PFSK-1 (cell line): Measurements from ENCODE around the gene LAMC3.

Source experiments
- FOXP2 ChIP-seq: optimal IDR thresholded peaks from 2 replicates; pipeline ENCODE3; 2011; ENCODE audit warnings: borderline replicate concordance, control low read depth, inconsistent platforms; ENCODE audit not compliant: insufficient read depth; ENCODE audit errors: extremely low read length, extremely low read depth
- POLR2AphosphoS5 ChIP-seq: IDR thresholded peaks from 2 replicates; pipeline ENCODE4 v1.6.1; 2012; ENCODE audit warnings: low read depth, mild to moderate bottlenecking, control low read depth, low read length, moderate library complexity
- TAF1 ChIP-seq: IDR thresholded peaks from 2 replicates; pipeline ENCODE4 v1.6.1; 2012; ENCODE audit warnings: low read length, control low read depth, borderline replicate concordance; ENCODE audit not compliant: insufficient read depth
- TF ChIP-seq, protein P1 (sequence below), 2 experiments: IDR thresholded peaks; 2 replicates each; pipeline versions ENCODE4 v1.6.1 to v1.8.0; 2011 to 2012; ENCODE audit warnings: low read depth in 2 of 2, low read length in 2 of 2, control low read depth in 1 of 2, inconsistent platforms in 1 of 2, mild to moderate bottlenecking in 1 of 2, moderate library complexity in 1 of 2; ENCODE audit not compliant: insufficient read depth in 1 of 2

DNA sequence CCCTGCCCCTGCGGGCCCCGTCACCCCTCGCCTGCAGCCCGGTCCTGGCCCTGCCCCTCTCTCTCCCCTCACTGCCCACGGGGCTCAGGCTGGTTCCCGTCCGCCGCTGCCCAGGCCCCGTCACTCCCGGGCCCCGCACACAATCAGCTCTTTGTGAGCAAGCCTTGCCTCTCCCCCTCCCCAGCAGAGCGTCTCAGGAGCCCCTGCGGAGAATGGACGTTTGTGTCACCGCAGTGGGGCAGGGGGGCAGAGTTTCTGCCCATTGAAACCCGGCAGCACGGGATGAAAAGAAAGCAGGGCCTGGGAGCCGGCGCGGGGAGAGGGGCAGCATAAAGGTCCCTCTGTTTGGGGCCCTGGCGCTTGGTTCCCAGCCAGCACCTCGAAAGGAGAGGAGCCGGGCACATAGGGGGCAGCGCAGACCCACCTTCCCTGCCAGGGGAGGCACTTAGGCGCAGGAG, 102.9 kb downstream of the LAMC3 start:
- no peak for TF ChIP-seq TAF1
- TF ChIP-seq, protein P1, sequence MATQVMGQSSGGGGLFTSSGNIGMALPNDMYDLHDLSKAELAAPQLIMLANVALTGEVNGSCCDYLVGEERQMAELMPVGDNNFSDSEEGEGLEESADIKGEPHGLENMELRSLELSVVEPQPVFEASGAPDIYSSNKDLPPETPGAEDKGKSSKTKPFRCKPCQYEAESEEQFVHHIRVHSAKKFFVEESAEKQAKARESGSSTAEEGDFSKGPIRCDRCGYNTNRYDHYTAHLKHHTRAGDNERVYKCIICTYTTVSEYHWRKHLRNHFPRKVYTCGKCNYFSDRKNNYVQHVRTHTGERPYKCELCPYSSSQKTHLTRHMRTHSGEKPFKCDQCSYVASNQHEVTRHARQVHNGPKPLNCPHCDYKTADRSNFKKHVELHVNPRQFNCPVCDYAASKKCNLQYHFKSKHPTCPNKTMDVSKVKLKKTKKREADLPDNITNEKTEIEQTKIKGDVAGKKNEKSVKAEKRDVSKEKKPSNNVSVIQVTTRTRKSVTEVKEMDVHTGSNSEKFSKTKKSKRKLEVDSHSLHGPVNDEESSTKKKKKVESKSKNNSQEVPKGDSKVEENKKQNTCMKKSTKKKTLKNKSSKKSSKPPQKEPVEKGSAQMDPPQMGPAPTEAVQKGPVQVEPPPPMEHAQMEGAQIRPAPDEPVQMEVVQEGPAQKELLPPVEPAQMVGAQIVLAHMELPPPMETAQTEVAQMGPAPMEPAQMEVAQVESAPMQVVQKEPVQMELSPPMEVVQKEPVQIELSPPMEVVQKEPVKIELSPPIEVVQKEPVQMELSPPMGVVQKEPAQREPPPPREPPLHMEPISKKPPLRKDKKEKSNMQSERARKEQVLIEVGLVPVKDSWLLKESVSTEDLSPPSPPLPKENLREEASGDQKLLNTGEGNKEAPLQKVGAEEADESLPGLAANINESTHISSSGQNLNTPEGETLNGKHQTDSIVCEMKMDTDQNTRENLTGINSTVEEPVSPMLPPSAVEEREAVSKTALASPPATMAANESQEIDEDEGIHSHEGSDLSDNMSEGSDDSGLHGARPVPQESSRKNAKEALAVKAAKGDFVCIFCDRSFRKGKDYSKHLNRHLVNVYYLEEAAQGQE (IDR thresholded peaks at IDR 0.05; ENCODE audit: insufficient read depth in 1 of 2, low read depth in 2 of 2, low read length in 2 of 2): no peak
- no peak for TF ChIP-seq POLR2AphosphoS5
- TF ChIP-seq FOXP2: no peak
